IMR-90 (cell line): ENCODE measurements around the gene COL5A1. TPM values are rescaled to one million over a fixed set of nuclear protein-coding genes. Genes with fewer than 3 reads are reported as not detected.

Experiments used
- ATAC-seq: fragments of 200-7000 bp; cut with Tn5 transposase; 2 replicates; pipeline ENCODE4 v1.9.1; 2020; ENCODE audit warnings: low read depth, mild to moderate bottlenecking, moderate library complexity
- BruUV-seq: library from RNA; stranded (reverse); fragments of 400-500 nt; replicated peaks from 2 replicates; lab custom pipeline; 2021; lab: Mats Ljungman, UMichigan
- CTCF ChIA-PET: fragments of 300-600 bp; formaldehyde crosslinking; extraction: SDS; loops from one replicate; lab custom pipeline; 2021; ENCODE audit warnings: antibody characterized with exemption; lab: Yijun Ruan, JAX
- POLR2A ChIA-PET: fragments of 300-600 bp; sonication (Branson Sonifier 250); formaldehyde crosslinking; loops from one replicate; lab custom pipeline; 2022; ENCODE audit warnings: antibody characterized with exemption; ENCODE audit not compliant: unreplicated experiment; lab: Charles Lee
- DNase-seq: peaks from one replicate; pipeline ENCODE4 v3.0.0; 2013
- H2AFZ ChIP-seq: replicated peaks from 2 replicates; pipeline ENCODE3; 2013; ENCODE audit warnings: low read length, mild to moderate bottlenecking; ENCODE audit not compliant: poor library complexity
- H2AK5ac ChIP-seq: 2 replicates; pipeline ENCODE4 v1.6.1; 2013; ENCODE audit warnings: low read depth, low read length, inconsistent platforms
- H2AK9ac ChIP-seq: replicated peaks from 2 replicates; pipeline ENCODE3; 2013; ENCODE audit warnings: mild to moderate bottlenecking, low read depth, low read length, moderate library complexity; ENCODE audit not compliant: poor library complexity
- H2BK120ac ChIP-seq: 2 replicates; pipeline ENCODE4 v1.6.1; 2013; ENCODE audit warnings: low read depth, low read length, inconsistent platforms
- H2BK15ac ChIP-seq: 3 replicates; pipeline ENCODE4 v1.6.1; 2013; ENCODE audit warnings: low read depth, low read length, inconsistent platforms
- H2BK20ac ChIP-seq: 2 replicates; pipeline ENCODE4 v1.6.1; 2013; ENCODE audit warnings: low read depth, mild to moderate bottlenecking, inconsistent platforms, low read length, moderate library complexity
- H2BK5ac ChIP-seq: 2 replicates; pipeline ENCODE4 v1.6.1; 2013; ENCODE audit warnings: mild to moderate bottlenecking, low read depth, low read length, inconsistent platforms; ENCODE audit not compliant: poor library complexity, severe bottlenecking
- H3K14ac ChIP-seq: replicated peaks from 2 replicates; pipeline ENCODE4 v1.6.1; 2013; ENCODE audit warnings: low read depth, low read length, inconsistent platforms
- H3K18ac ChIP-seq: 2 replicates; pipeline ENCODE4 v1.6.1; 2013; ENCODE audit warnings: low read depth, low read length, control low read depth
- H3K23ac ChIP-seq: 2 replicates; pipeline ENCODE4 v1.6.1; 2013; ENCODE audit warnings: low read depth, low read length, inconsistent platforms
- H3K27ac ChIP-seq: 2 replicates; pipeline ENCODE4 v1.5.1; 2013; ENCODE audit warnings: mild to moderate bottlenecking, control low read depth, low read length; ENCODE audit not compliant: insufficient read depth
- H3K27me3 ChIP-seq: 2 replicates; pipeline ENCODE4 v1.6.1; 2013; ENCODE audit warnings: low read length; ENCODE audit not compliant: control insufficient read depth, insufficient read depth
- H3K36me3 ChIP-seq: 2 replicates; pipeline ENCODE4 v1.6.1; 2013; ENCODE audit warnings: low read length, mixed read lengths; ENCODE audit not compliant: control insufficient read depth, insufficient read depth
- H3K4ac ChIP-seq: 2 replicates; pipeline ENCODE4 v1.6.1; 2013; ENCODE audit warnings: low read depth, low read length, inconsistent platforms
- H3K4me1 ChIP-seq: 2 replicates; pipeline ENCODE4 v1.6.1; 2013; ENCODE audit warnings: low read length, mixed read lengths; ENCODE audit not compliant: control insufficient read depth, insufficient read depth
- H3K4me2 ChIP-seq: 2 replicates; pipeline ENCODE4 v1.6.1; 2013; ENCODE audit warnings: low read depth, mild to moderate bottlenecking, control low read depth, low read length, moderate library complexity
- H3K4me3 ChIP-seq: 2 replicates; pipeline ENCODE4 v1.5.1; 2013; ENCODE audit warnings: low read depth, mild to moderate bottlenecking, control low read depth, low read length, moderate library complexity; ENCODE audit not compliant: insufficient read depth
- H3K56ac ChIP-seq: 2 replicates; pipeline ENCODE4 v1.6.1; 2013; ENCODE audit warnings: low read length, inconsistent platforms; ENCODE audit not compliant: insufficient read depth; ENCODE audit errors: extremely low read depth
- H3K79me1 ChIP-seq, 2 experiments: 2 replicates each; pipeline ENCODE4 v1.6.1; 2013; ENCODE audit warnings: low read length in 2 of 2, inconsistent platforms in 1 of 2, low read depth in 1 of 2
- H3K9ac ChIP-seq: 2 replicates; pipeline ENCODE4 v1.6.1; 2013; ENCODE audit warnings: low read depth, low read length, control low read depth
- H3K9me1 ChIP-seq: 2 replicates; pipeline ENCODE4 v1.6.1; 2013; ENCODE audit warnings: low read length, inconsistent platforms; ENCODE audit not compliant: insufficient read depth
- H3K9me3 ChIP-seq: 2 replicates; pipeline ENCODE4 v1.6.1; 2013; ENCODE audit warnings: low read length; ENCODE audit not compliant: control insufficient read depth, insufficient read depth
- H4K20me1 ChIP-seq: 2 replicates; pipeline ENCODE4 v1.6.1; 2013; ENCODE audit warnings: low read length, inconsistent platforms; ENCODE audit not compliant: insufficient read depth
- H4K5ac ChIP-seq: 2 replicates; pipeline ENCODE4 v1.6.1; 2013; ENCODE audit warnings: mild to moderate bottlenecking, low read depth, low read length, control low read depth
- H4K8ac ChIP-seq, 2 experiments: 2 replicates each; pipeline ENCODE4 v1.6.1; 2013; ENCODE audit warnings: low read depth in 2 of 2, low read length in 2 of 2, control low read depth in 1 of 2, inconsistent platforms in 1 of 2
- H4K91ac ChIP-seq: 2 replicates; pipeline ENCODE4 v1.6.1; 2013; ENCODE audit warnings: low read depth, low read length, inconsistent platforms; ENCODE audit not compliant: insufficient read depth
- FOS ChIP-seq: fragments of 150-350 bp; IDR thresholded peaks from 2 replicates; pipeline ENCODE4 v1.6.1; 2016; ENCODE audit warnings: low read depth, low read length
- MAZ ChIP-seq: IDR thresholded peaks from 2 replicates; pipeline ENCODE4 v1.6.1; 2012; ENCODE audit warnings: low read depth, mild to moderate bottlenecking, low read length, improper control_type of control experiment, moderate library complexity, borderline replicate concordance
- MXI1 ChIP-seq: IDR thresholded peaks from 2 replicates; pipeline ENCODE4 v1.6.1; 2012; ENCODE audit warnings: low read depth, mild to moderate bottlenecking, low read length, moderate library complexity, borderline replicate concordance
- POLR2A ChIP-seq: IDR thresholded peaks from 2 replicates; pipeline ENCODE4 v1.6.1; 2012; ENCODE audit warnings: mild to moderate bottlenecking, low read depth, low read length
- RAD21 ChIP-seq: IDR thresholded peaks from 2 replicates; pipeline ENCODE4 v1.6.1; 2012; ENCODE audit warnings: low read length, improper control_type of control experiment
- RCOR1 ChIP-seq: IDR thresholded peaks from 2 replicates; pipeline ENCODE4 v1.6.1; 2012; ENCODE audit warnings: mild to moderate bottlenecking, low read length, improper control_type of control experiment; ENCODE audit not compliant: insufficient replicate concordance
- RFX5 ChIP-seq: IDR thresholded peaks from 2 replicates; pipeline ENCODE4 v1.8.0; 2012; ENCODE audit warnings: low read depth, mild to moderate bottlenecking, low read length, moderate library complexity
- SMC3 ChIP-seq: fragments of 150-350 bp; IDR thresholded peaks from 2 replicates; pipeline ENCODE4 v1.6.1; 2016; ENCODE audit warnings: low read depth, mild to moderate bottlenecking, antibody characterized with exemption, low read length, moderate library complexity
- WGBS, 2 experiments: methylation state at CpG; one replicate each; pipeline versions ENCODE4 v1.1.5 to v1.1.7; 2013; ENCODE audit warnings: missing lambda C conversion rate in 2 of 2; ENCODE audit not compliant: insufficient read length in 1 of 2; ENCODE audit errors: extremely low coverage in 2 of 2; 5-methylcytosine and 5-hydroxymethylcytosine counted together
- dilution Hi-C: fragments of 300-500 bp; cut with HindIII; formaldehyde crosslinking; loops from one replicate; pipeline ENCODE4 v1.14.3; 2018; ENCODE audit warnings: low sequenced_read_pairs; ENCODE audit not compliant: unreplicated experiment
- in situ Hi-C: fragments of 300-500 bp; cut with MboI; formaldehyde crosslinking; loops from 3 replicates; pipeline ENCODE4 v1.14.3; 2019; ENCODE audit warnings: low sequenced_read_pairs, inconsistent platforms, mixed read lengths
- intact Hi-C: fragments of 100-400 bp; cut with micrococcal nuclease; formaldehyde crosslinking; loops from 2 replicates; pipeline ENCODE4 v1.10.0; 2022
- polyA plus RNA-seq, 3 experiments: library from polyadenylated mRNA; depleted of rRNA; stranded (reverse); fragments of >200 nt; gene quantifications; 2 replicates each; pipeline ENCODE4 v1.2.3, GENCODE V29; 2012; ENCODE audit warnings: low replicate concordance in 1 of 3
- total RNA-seq: library from RNA; depleted of rRNA; stranded (reverse); fragments of >200 nt; gene quantifications from 2 replicates; pipeline ENCODE4 v1.2.3, GENCODE V29; 2012
- TF ChIP-seq, protein P1 (sequence below): fragments of 150-350 bp; IDR thresholded peaks from 2 replicates; pipeline ENCODE4 v1.6.1; 2017; ENCODE audit warnings: mild to moderate bottlenecking, antibody characterized with exemption, low read length, low read depth
- TF ChIP-seq, protein P2 (sequence below): conservative IDR thresholded peaks from 2 replicates; pipeline ENCODE4 v1.5.1; 2012; ENCODE audit warnings: mild to moderate bottlenecking, low read depth, low read length, improper control_type of control experiment

Gene COL5A1
- total and polyA plus RNA-seq, 2 of the 4 experiments (the other 2 are of a cell fraction) = 19.2 to 173 TPM

DNA sequence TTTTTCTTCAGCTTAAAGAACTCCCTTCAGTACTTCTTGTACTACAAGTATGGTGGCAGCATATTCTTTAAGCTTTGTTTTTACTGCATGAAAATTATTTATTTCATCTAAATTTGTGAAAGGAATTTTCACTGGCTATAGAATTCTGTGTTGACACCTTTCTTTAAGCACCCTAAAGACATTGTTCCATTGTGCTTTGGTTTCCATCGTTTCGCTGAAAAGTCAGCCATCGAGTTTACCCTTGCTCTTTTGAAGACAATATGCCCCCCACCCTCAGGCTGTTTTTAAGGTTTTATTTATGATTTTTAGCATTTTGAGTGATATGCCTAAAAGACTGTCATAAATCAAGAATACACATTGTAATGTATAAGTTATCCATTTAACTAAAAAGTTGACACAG is 27.3 kb upstream of the COL5A1 start:
- Histone ChIP-seq H3K36me3 (no peaks in the 10 kb centered on the region), H2AK9ac (no peak overlapping the region), H2BK15ac (no peak overlapping the region), H3K56ac (no peak overlapping the region), H2BK20ac (no peak overlapping the region), H3K4me1 (no peaks in the 10 kb centered on the region), H4K5ac (no peak overlapping the region), H3K79me1 (no peaks in the 10 kb centered on the region), H3K4ac (no peak overlapping the region), H3K23ac (no peak overlapping the region), H2BK5ac (no peak overlapping the region), H3K4me3 (no peak overlapping the region), H4K91ac (no peak overlapping the region), H3K14ac (no peak overlapping the region), H3K27me3 (no peaks in the 10 kb centered on the region; the same call in 1 of the 2 replicates), H4K20me1 (no peaks in the 10 kb centered on the region), H4K8ac (no peak overlapping the region), H3K27ac (no peak overlapping the region), H2AFZ (no peak overlapping the region), H3K4me2 (no peak overlapping the region), H3K9ac (no peak overlapping the region), H2AK5ac (no peak overlapping the region), H2BK120ac (no peak overlapping the region), H3K18ac (no peak overlapping the region), H3K9me3 (peaks cover 5% of the 10 kb centered on the region; the same call in 1 of the 2 replicates), H3K9me1 (no peaks in the 10 kb centered on the region)
- dilution Hi-C loops = no loop called here
- in situ Hi-C loops = no loop called here
- CTCF ChIA-PET = interaction anchor here (1.5 kb wide), 1 partner anchor 26 kb away, joined by 3 read pairs; no protein-coding TSS in a partner anchor
- TF ChIP-seq, protein P1, sequence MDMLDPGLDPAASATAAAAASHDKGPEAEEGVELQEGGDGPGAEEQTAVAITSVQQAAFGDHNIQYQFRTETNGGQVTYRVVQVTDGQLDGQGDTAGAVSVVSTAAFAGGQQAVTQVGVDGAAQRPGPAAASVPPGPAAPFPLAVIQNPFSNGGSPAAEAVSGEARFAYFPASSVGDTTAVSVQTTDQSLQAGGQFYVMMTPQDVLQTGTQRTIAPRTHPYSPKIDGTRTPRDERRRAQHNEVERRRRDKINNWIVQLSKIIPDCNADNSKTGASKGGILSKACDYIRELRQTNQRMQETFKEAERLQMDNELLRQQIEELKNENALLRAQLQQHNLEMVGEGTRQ = no peak
- TF ChIP-seq, protein P2, sequence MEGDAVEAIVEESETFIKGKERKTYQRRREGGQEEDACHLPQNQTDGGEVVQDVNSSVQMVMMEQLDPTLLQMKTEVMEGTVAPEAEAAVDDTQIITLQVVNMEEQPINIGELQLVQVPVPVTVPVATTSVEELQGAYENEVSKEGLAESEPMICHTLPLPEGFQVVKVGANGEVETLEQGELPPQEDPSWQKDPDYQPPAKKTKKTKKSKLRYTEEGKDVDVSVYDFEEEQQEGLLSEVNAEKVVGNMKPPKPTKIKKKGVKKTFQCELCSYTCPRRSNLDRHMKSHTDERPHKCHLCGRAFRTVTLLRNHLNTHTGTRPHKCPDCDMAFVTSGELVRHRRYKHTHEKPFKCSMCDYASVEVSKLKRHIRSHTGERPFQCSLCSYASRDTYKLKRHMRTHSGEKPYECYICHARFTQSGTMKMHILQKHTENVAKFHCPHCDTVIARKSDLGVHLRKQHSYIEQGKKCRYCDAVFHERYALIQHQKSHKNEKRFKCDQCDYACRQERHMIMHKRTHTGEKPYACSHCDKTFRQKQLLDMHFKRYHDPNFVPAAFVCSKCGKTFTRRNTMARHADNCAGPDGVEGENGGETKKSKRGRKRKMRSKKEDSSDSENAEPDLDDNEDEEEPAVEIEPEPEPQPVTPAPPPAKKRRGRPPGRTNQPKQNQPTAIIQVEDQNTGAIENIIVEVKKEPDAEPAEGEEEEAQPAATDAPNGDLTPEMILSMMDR = no peak
- TF ChIP-seq RFX5 (no peak), RCOR1 (no peak), MAZ (no peak), POLR2A (no peak), FOS (no peak), MXI1 (no peak), SMC3 (no peak), RAD21 (no peak)
- no CpG with 5 or more reads among the region's 3 CpGs for WGBS, 2 experiments
- DNase-seq (no peak), ATAC-seq (no peak)
- no TSS peak for BruUV-seq
- POLR2A ChIA-PET = no interaction called here
- intact Hi-C loops = no loop called here
